Measurements from ENCODE around the gene ARHGAP15.

Gene ARHGAP15

GRCh38 chr2:143468341-143468888, 339.2 kb downstream of the ARHGAP15 start:
- no peaks in the 10 kb centered on the region for H3K36me3 ChIP-seq (replicated peaks; ENCODE audit: insufficient read depth, low read length)
- no peaks in the 10 kb centered on the region for H3K27me3 ChIP-seq (replicated peaks; ENCODE audit: insufficient read depth, low read length)
- H3K27ac ChIP-seq (ENCODE audit: low read length), result no peak overlapping the region
- H3K9me2 ChIP-seq (replicated peaks; ENCODE audit: insufficient read depth, low read length), result no peaks in the 10 kb centered on the region
- H4K20me1 ChIP-seq (ENCODE audit: insufficient read depth, low read length), result no peaks in the 10 kb centered on the region
- no peak overlapping the region for H2AFZ ChIP-seq (ENCODE audit: low read length)
- peak; percentile 68 for DNase-seq
- H3K4me1 ChIP-seq (ENCODE audit: low read length), result peaks cover 8% of the 10 kb centered on the region
- H3K4me2 ChIP-seq (ENCODE audit: low read depth, low read length), result peak overlapping the region; percentile 27; the same call in 1 of the 2 replicates
- H3F3A ChIP-seq (ENCODE audit: insufficient read depth, low read length), result peaks cover 7% of the 10 kb centered on the region; the same call in 1 of the 2 replicates
- TF ChIP-seq, protein P1, sequence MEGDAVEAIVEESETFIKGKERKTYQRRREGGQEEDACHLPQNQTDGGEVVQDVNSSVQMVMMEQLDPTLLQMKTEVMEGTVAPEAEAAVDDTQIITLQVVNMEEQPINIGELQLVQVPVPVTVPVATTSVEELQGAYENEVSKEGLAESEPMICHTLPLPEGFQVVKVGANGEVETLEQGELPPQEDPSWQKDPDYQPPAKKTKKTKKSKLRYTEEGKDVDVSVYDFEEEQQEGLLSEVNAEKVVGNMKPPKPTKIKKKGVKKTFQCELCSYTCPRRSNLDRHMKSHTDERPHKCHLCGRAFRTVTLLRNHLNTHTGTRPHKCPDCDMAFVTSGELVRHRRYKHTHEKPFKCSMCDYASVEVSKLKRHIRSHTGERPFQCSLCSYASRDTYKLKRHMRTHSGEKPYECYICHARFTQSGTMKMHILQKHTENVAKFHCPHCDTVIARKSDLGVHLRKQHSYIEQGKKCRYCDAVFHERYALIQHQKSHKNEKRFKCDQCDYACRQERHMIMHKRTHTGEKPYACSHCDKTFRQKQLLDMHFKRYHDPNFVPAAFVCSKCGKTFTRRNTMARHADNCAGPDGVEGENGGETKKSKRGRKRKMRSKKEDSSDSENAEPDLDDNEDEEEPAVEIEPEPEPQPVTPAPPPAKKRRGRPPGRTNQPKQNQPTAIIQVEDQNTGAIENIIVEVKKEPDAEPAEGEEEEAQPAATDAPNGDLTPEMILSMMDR (IDR thresholded peaks at IDR 0.05; ENCODE audit: low read length), result no peak
- TF ChIP-seq EZH2 (optimal IDR thresholded peaks at IDR 0.05; ENCODE audit: low read depth, low read length), result no peak
- no peaks in the 10 kb centered on the region for H3K9me3 ChIP-seq (replicated peaks; ENCODE audit: insufficient read depth, low read length)
- H3K4me3 ChIP-seq (ENCODE audit: low read length), result 0 out of 2 replicates have a peak overlapping the region, but pooled peaks have one; percentile 0
- H3K79me2 ChIP-seq (ENCODE audit: low read length), result no peaks in the 10 kb centered on the region
- H3K9ac ChIP-seq (ENCODE audit: low read length), result no peak overlapping the region

GRCh38 chr2:143469323-143469722, 340.1 kb downstream of the ARHGAP15 start:
- H3K9me3 ChIP-seq (replicated peaks; ENCODE audit: insufficient read depth, low read length), result no peaks in the 10 kb centered on the region
- no peaks in the 10 kb centered on the region for H4K20me1 ChIP-seq (ENCODE audit: insufficient read depth, low read length)
- no peaks in the 10 kb centered on the region for H3K9me2 ChIP-seq (replicated peaks; ENCODE audit: insufficient read depth, low read length)
- no peaks in the 10 kb centered on the region for H3K27me3 ChIP-seq (replicated peaks; ENCODE audit: insufficient read depth, low read length)
- no peak overlapping the region for H3K4me3 ChIP-seq (ENCODE audit: low read length)
- TF ChIP-seq EZH2 (optimal IDR thresholded peaks at IDR 0.05; ENCODE audit: low read depth, low read length) (no peak), EZH2phosphoT487 (IDR thresholded peaks at IDR 0.05; ENCODE audit: low read length) (no peak)
- TF ChIP-seq, protein P1 (IDR thresholded peaks at IDR 0.05; ENCODE audit: low read length), result no peak
- no peak overlapping the region for H3K9ac ChIP-seq (ENCODE audit: low read length)
- H3K4me2 ChIP-seq (ENCODE audit: low read depth, low read length), result no peak overlapping the region
- DNase-seq, result no peak
- H2AFZ ChIP-seq (ENCODE audit: low read length), result no peak overlapping the region
- no peaks in the 10 kb centered on the region for H3K79me2 ChIP-seq (ENCODE audit: low read length)
- H3K27ac ChIP-seq (ENCODE audit: low read length), result no peak overlapping the region
- peaks cover 8% of the 10 kb centered on the region for H3K4me1 ChIP-seq (ENCODE audit: low read length)
- no peaks in the 10 kb centered on the region for H3K36me3 ChIP-seq (replicated peaks; ENCODE audit: insufficient read depth, low read length)
- peaks cover 7% of the 10 kb centered on the region; the same call in 1 of the 2 replicates for H3F3A ChIP-seq (ENCODE audit: insufficient read depth, low read length)

GRCh38 chr2:143471550-143471949, 342.3 kb downstream of the ARHGAP15 start:
- H3K79me2 ChIP-seq (ENCODE audit: low read length), result no peaks in the 10 kb centered on the region
- no peak overlapping the region for H3K9ac ChIP-seq (ENCODE audit: low read length)
- H2AFZ ChIP-seq (ENCODE audit: low read length), result no peak overlapping the region
- no peaks in the 10 kb centered on the region for H3K27me3 ChIP-seq (replicated peaks; ENCODE audit: insufficient read depth, low read length)
- no peak overlapping the region for H3K4me2 ChIP-seq (ENCODE audit: low read depth, low read length)
- no peak overlapping the region for H3K27ac ChIP-seq (ENCODE audit: low read length)
- H3K36me3 ChIP-seq (replicated peaks; ENCODE audit: insufficient read depth, low read length), result no peaks in the 10 kb centered on the region
- peaks cover 8% of the 10 kb centered on the region for H3K4me1 ChIP-seq (ENCODE audit: low read length)
- no peak for DNase-seq
- H3F3A ChIP-seq (ENCODE audit: insufficient read depth, low read length), result peaks cover 7% of the 10 kb centered on the region; the same call in 1 of the 2 replicates
- no peaks in the 10 kb centered on the region for H4K20me1 ChIP-seq (ENCODE audit: insufficient read depth, low read length)
- H3K9me2 ChIP-seq (replicated peaks; ENCODE audit: insufficient read depth, low read length), result no peaks in the 10 kb centered on the region
- no peak overlapping the region for H3K4me3 ChIP-seq (ENCODE audit: low read length)
- H3K9me3 ChIP-seq (replicated peaks; ENCODE audit: insufficient read depth, low read length), result no peaks in the 10 kb centered on the region
- TF ChIP-seq EZH2 (optimal IDR thresholded peaks at IDR 0.05; ENCODE audit: low read depth, low read length), result no peak
- TF ChIP-seq, protein P1 (IDR thresholded peaks at IDR 0.05; ENCODE audit: low read length), result no peak
- TF ChIP-seq EZH2phosphoT487 (IDR thresholded peaks at IDR 0.05; ENCODE audit: low read length), result no peak

All from MM.1S (cell line).